ENCODE measurements around the gene PLCZ1.

Gene PLCZ1

GRCh38 chr12:18655351-18655750 is 82.5 kb downstream of the PLCZ1 start:
- Histone ChIP-seq H3K4me3 (ENCODE audit: low read depth, low read length, poor library complexity, severe bottlenecking) (no peak overlapping the region), H3K79me2 (ENCODE audit: insufficient read depth, low read length) (no peaks in the 10 kb centered on the region), H3K9ac (ENCODE audit: low read length) (no peak overlapping the region), H4K20me1 (ENCODE audit: insufficient read depth, low read length) (no peaks in the 10 kb centered on the region), H2AFZ (ENCODE audit: low read length) (no peak overlapping the region), H3K9me3 (ENCODE audit: low read length) (no peaks in the 10 kb centered on the region), H3F3A (ENCODE audit: insufficient read depth, low read length) (no peaks in the 10 kb centered on the region), H3K9me2 (ENCODE audit: low read depth, low read length) (no peaks in the 10 kb centered on the region), H3K4me1 (ENCODE audit: insufficient read depth, low read length, severe bottlenecking) (no peaks in the 10 kb centered on the region), H3K27me3 (ENCODE audit: insufficient read depth, low read length) (no peaks in the 10 kb centered on the region), H3K36me3 (ENCODE audit: insufficient read depth, low read length) (no peaks in the 10 kb centered on the region), H3K27ac (ENCODE audit: low read depth, low read length, poor library complexity, severe bottlenecking) (no peak overlapping the region), H3K4me2 (ENCODE audit: low read length) (no peak overlapping the region)
- TF ChIP-seq, protein P1, sequence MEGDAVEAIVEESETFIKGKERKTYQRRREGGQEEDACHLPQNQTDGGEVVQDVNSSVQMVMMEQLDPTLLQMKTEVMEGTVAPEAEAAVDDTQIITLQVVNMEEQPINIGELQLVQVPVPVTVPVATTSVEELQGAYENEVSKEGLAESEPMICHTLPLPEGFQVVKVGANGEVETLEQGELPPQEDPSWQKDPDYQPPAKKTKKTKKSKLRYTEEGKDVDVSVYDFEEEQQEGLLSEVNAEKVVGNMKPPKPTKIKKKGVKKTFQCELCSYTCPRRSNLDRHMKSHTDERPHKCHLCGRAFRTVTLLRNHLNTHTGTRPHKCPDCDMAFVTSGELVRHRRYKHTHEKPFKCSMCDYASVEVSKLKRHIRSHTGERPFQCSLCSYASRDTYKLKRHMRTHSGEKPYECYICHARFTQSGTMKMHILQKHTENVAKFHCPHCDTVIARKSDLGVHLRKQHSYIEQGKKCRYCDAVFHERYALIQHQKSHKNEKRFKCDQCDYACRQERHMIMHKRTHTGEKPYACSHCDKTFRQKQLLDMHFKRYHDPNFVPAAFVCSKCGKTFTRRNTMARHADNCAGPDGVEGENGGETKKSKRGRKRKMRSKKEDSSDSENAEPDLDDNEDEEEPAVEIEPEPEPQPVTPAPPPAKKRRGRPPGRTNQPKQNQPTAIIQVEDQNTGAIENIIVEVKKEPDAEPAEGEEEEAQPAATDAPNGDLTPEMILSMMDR (IDR thresholded peaks at IDR 0.05; ENCODE audit: low read length): no peak
- no peak for TF ChIP-seq EZH2 (IDR thresholded peaks at IDR 0.05; ENCODE audit: borderline replicate concordance, low read length)

DNA sequence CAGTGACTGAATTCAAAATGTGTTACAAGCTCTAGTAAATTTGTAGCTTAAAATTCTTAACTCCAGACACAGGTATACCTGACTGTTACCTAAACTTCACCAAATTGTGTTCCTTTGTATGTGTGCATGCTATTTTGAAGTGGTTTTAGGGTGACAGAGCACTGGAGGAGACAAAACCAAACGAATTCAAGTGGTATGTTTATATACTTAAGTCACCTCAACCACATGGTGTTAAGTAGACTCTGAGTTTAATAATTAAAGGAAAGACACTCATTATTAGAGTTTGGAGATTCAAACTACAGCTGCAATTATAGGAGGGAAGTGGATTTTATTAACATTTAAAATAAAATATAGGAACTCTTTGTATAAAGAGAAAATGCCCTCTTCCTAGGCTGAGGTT is 84.3 kb downstream of the PLCZ1 start:
- no peaks in the 10 kb centered on the region for H3K36me3 ChIP-seq (ENCODE audit: insufficient read depth, low read length)
- H3K79me2 ChIP-seq (ENCODE audit: insufficient read depth, low read length): no peaks in the 10 kb centered on the region
- no peaks in the 10 kb centered on the region for H3F3A ChIP-seq (ENCODE audit: insufficient read depth, low read length)
- no peak overlapping the region for H2AFZ ChIP-seq (ENCODE audit: low read length)
- H3K9ac ChIP-seq (ENCODE audit: low read length): no peak overlapping the region
- no peak overlapping the region for H3K27ac ChIP-seq (ENCODE audit: low read depth, low read length, poor library complexity, severe bottlenecking)
- H3K9me3 ChIP-seq (ENCODE audit: low read length): no peaks in the 10 kb centered on the region
- H3K27me3 ChIP-seq (ENCODE audit: insufficient read depth, low read length): no peaks in the 10 kb centered on the region
- no peak for TF ChIP-seq EZH2 (IDR thresholded peaks at IDR 0.05; ENCODE audit: borderline replicate concordance, low read length)
- TF ChIP-seq, protein P1 (IDR thresholded peaks at IDR 0.05; ENCODE audit: low read length): no peak
- H3K4me3 ChIP-seq (ENCODE audit: low read depth, low read length, poor library complexity, severe bottlenecking): no peak overlapping the region
- no peaks in the 10 kb centered on the region for H4K20me1 ChIP-seq (ENCODE audit: insufficient read depth, low read length)
- H3K4me1 ChIP-seq (ENCODE audit: insufficient read depth, low read length, severe bottlenecking): no peaks in the 10 kb centered on the region
- no peaks in the 10 kb centered on the region for H3K9me2 ChIP-seq (ENCODE audit: low read depth, low read length)
- H3K4me2 ChIP-seq (ENCODE audit: low read length): no peak overlapping the region

GRCh38 chr12:18652596-18652995 is 85.2 kb downstream of the PLCZ1 start:
- Histone ChIP-seq H2AFZ (ENCODE audit: low read length) (no peak overlapping the region), H3K79me2 (ENCODE audit: insufficient read depth, low read length) (no peaks in the 10 kb centered on the region), H4K20me1 (ENCODE audit: insufficient read depth, low read length) (no peaks in the 10 kb centered on the region), H3K9me2 (ENCODE audit: low read depth, low read length) (no peaks in the 10 kb centered on the region), H3F3A (ENCODE audit: insufficient read depth, low read length) (no peaks in the 10 kb centered on the region), H3K9ac (ENCODE audit: low read length) (no peak overlapping the region), H3K27me3 (ENCODE audit: insufficient read depth, low read length) (no peaks in the 10 kb centered on the region), H3K4me2 (ENCODE audit: low read length) (no peak overlapping the region), H3K4me1 (ENCODE audit: insufficient read depth, low read length, severe bottlenecking) (no peaks in the 10 kb centered on the region), H3K27ac (ENCODE audit: low read depth, low read length, poor library complexity, severe bottlenecking) (no peak overlapping the region), H3K9me3 (ENCODE audit: low read length) (no peaks in the 10 kb centered on the region), H3K4me3 (ENCODE audit: low read depth, low read length, poor library complexity, severe bottlenecking) (no peak overlapping the region), H3K36me3 (ENCODE audit: insufficient read depth, low read length) (no peaks in the 10 kb centered on the region)
- no peak for TF ChIP-seq EZH2 (IDR thresholded peaks at IDR 0.05; ENCODE audit: borderline replicate concordance, low read length)
- TF ChIP-seq, protein P1 (IDR thresholded peaks at IDR 0.05; ENCODE audit: low read length): no peak
